ENCODE data around the gene PRKG1. TPM values are rescaled to one million over a fixed set of nuclear protein-coding genes. Genes with fewer than 3 reads are reported as not detected.

Gene PRKG1
- polyA plus RNA-seq, 2 donors, result 0.84 to 0.87 TPM

GRCh38 chr10:52249850-52250395 is 1175.6 kb downstream of the PRKG1 start:
- WGBS, 2 donors, result 76 to 80% methylated on average over 6 of the region's 6 CpGs
- no peak overlapping the region for H3K27ac ChIP-seq (ENCODE audit: low read depth in 2 of 2, low read length in 1 of 2)

GRCh38 chr10:52250510-52250909 is 1176.2 kb downstream of the PRKG1 start:
- H3K27ac ChIP-seq (ENCODE audit: low read depth in 2 of 2, low read length in 1 of 2), result no peak overlapping the region
- H3K4me3 ChIP-seq (ENCODE audit: low read depth in 1 of 2, low read length in 2 of 2), result no peak overlapping the region
- H3K4me1 ChIP-seq (ENCODE audit: control insufficient read depth in 2 of 2, insufficient read depth in 2 of 2, low read length in 1 of 2), result no peaks in the 10 kb centered on the region
- WGBS, 2 donors, result 79 to 86% methylated on average over 3 of the region's 3 CpGs
- H3K36me3 ChIP-seq (ENCODE audit: control insufficient read depth in 2 of 2, insufficient read depth in 2 of 2, low read length in 1 of 2), result no peaks in the 10 kb centered on the region
- H3K27me3 ChIP-seq (ENCODE audit: control insufficient read depth in 1 of 2, insufficient read depth in 2 of 2, low read length in 2 of 2), result no peaks in the 10 kb centered on the region
- H3K9me3 ChIP-seq (ENCODE audit: control insufficient read depth in 2 of 2, insufficient read depth in 1 of 2, low read depth in 1 of 2, low read length in 1 of 2), result no peaks in the 10 kb centered on the region

More at GRCh38 chr10:52249850-52250395, 1175.6 kb downstream of the PRKG1 start:
- Histone ChIP-seq H3K36me3 (ENCODE audit: control insufficient read depth in 2 of 2, insufficient read depth in 2 of 2, low read length in 1 of 2) (no peaks in the 10 kb centered on the region), H3K9me3 (ENCODE audit: control insufficient read depth in 2 of 2, insufficient read depth in 1 of 2, low read depth in 1 of 2, low read length in 1 of 2) (no peaks in the 10 kb centered on the region), H3K4me1 (ENCODE audit: control insufficient read depth in 2 of 2, insufficient read depth in 2 of 2, low read length in 1 of 2) (no peaks in the 10 kb centered on the region), H3K27me3 (ENCODE audit: control insufficient read depth in 1 of 2, insufficient read depth in 2 of 2, low read length in 2 of 2) (no peaks in the 10 kb centered on the region), H3K4me3 (ENCODE audit: low read depth in 1 of 2, low read length in 2 of 2) (no peak overlapping the region)

DNA sequence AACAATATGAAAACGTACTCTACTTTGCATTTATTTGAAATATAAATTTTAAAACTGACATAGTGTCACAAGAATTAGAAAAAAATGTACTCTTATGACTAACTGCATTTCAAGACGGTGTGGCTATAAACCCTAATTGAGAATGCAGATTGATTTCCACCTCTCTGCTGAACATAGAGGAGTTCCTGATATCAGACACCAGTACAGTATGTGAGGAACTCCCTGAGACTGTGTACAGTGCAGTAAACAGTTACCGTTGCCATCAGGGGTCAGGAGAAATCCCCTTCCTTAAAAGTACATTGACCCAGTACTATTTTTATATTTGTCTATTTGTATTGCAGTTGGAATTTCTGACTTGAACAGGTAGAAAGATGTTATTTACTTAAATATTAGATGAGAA is 1178.0 kb downstream of the PRKG1 start:
- H3K9me3 ChIP-seq (ENCODE audit: control insufficient read depth in 2 of 2, insufficient read depth in 1 of 2, low read depth in 1 of 2, low read length in 1 of 2), result no peaks in the 10 kb centered on the region
- 73 to 81% methylated on average over 3 of the region's 3 CpGs for WGBS, 2 donors

GRCh38 chr10:52256832-52257691 is 1182.8 kb downstream of the PRKG1 start:
- Histone ChIP-seq H3K27me3 (ENCODE audit: control insufficient read depth in 1 of 2, insufficient read depth in 2 of 2, low read length in 2 of 2) (no peaks in the 10 kb centered on the region), H3K36me3 (ENCODE audit: control insufficient read depth in 2 of 2, insufficient read depth in 2 of 2, low read length in 1 of 2) (no peaks in the 10 kb centered on the region), H3K4me3 (ENCODE audit: low read depth in 1 of 2, low read length in 2 of 2) (no peak overlapping the region), H3K27ac (ENCODE audit: low read depth in 2 of 2, low read length in 1 of 2) (no peak overlapping the region), H3K9me3 (ENCODE audit: control insufficient read depth in 2 of 2, insufficient read depth in 1 of 2, low read depth in 1 of 2, low read length in 1 of 2) (no peaks in the 10 kb centered on the region), H3K4me1 (ENCODE audit: control insufficient read depth in 2 of 2, insufficient read depth in 2 of 2, low read length in 1 of 2) (no peaks in the 10 kb centered on the region)
- 77 to 82% methylated on average over 6 of the region's 6 CpGs for WGBS, 2 donors

More for the DNA sequence above, 1178.0 kb downstream of the PRKG1 start:
- Histone ChIP-seq H3K4me1 (ENCODE audit: control insufficient read depth in 2 of 2, insufficient read depth in 2 of 2, low read length in 1 of 2) (no peaks in the 10 kb centered on the region), H3K36me3 (ENCODE audit: control insufficient read depth in 2 of 2, insufficient read depth in 2 of 2, low read length in 1 of 2) (no peaks in the 10 kb centered on the region), H3K27me3 (ENCODE audit: control insufficient read depth in 1 of 2, insufficient read depth in 2 of 2, low read length in 2 of 2) (no peaks in the 10 kb centered on the region), H3K27ac (ENCODE audit: low read depth in 2 of 2, low read length in 1 of 2) (no peak overlapping the region), H3K4me3 (ENCODE audit: low read depth in 1 of 2, low read length in 2 of 2) (no peak overlapping the region)

DNA sequence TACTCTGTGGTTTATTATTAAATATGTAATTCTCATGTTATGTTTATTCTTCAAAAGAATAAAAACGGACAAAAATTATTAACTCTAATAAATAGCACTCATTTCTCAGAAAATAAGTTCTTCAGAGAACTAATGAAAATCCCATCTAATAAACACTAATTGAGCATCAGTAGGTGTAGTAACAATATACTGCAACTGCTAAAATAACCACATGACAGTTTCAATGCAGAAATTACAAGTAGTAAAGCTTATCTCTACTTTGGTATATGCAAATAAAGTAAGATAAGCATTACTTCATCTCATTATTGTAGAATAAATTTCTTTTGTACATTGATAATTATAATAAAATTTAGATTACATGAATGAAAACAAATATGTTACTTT is 1183.4 kb downstream of the PRKG1 start:
- no peak overlapping the region for H3K4me3 ChIP-seq (ENCODE audit: low read depth in 1 of 2, low read length in 2 of 2)
- H3K9me3 ChIP-seq (ENCODE audit: control insufficient read depth in 2 of 2, insufficient read depth in 1 of 2, low read depth in 1 of 2, low read length in 1 of 2), result no peaks in the 10 kb centered on the region
- H3K4me1 ChIP-seq (ENCODE audit: control insufficient read depth in 2 of 2, insufficient read depth in 2 of 2, low read length in 1 of 2), result no peaks in the 10 kb centered on the region
- H3K36me3 ChIP-seq (ENCODE audit: control insufficient read depth in 2 of 2, insufficient read depth in 2 of 2, low read length in 1 of 2), result no peaks in the 10 kb centered on the region
- H3K27me3 ChIP-seq (ENCODE audit: control insufficient read depth in 1 of 2, insufficient read depth in 2 of 2, low read length in 2 of 2), result no peaks in the 10 kb centered on the region
- 64 to 68% methylated on average over 1 of the region's 1 CpG for WGBS, 2 donors
- H3K27ac ChIP-seq (ENCODE audit: low read depth in 2 of 2, low read length in 1 of 2), result no peak overlapping the region

GRCh38 chr10:52258799-52259425 is 1184.6 kb downstream of the PRKG1 start:
- no peaks in the 10 kb centered on the region for H3K27me3 ChIP-seq (ENCODE audit: control insufficient read depth in 1 of 2, insufficient read depth in 2 of 2, low read length in 2 of 2)
- 93% methylated on average over 1 of the region's 1 CpG for WGBS, 2 donors
- H3K4me1 ChIP-seq (ENCODE audit: control insufficient read depth in 2 of 2, insufficient read depth in 2 of 2, low read length in 1 of 2), result no peaks in the 10 kb centered on the region
- H3K9me3 ChIP-seq (ENCODE audit: control insufficient read depth in 2 of 2, insufficient read depth in 1 of 2, low read depth in 1 of 2, low read length in 1 of 2), result no peaks in the 10 kb centered on the region
- no peak overlapping the region for H3K27ac ChIP-seq (ENCODE audit: low read depth in 2 of 2, low read length in 1 of 2)
- H3K36me3 ChIP-seq (ENCODE audit: control insufficient read depth in 2 of 2, insufficient read depth in 2 of 2, low read length in 1 of 2), result no peaks in the 10 kb centered on the region
- H3K4me3 ChIP-seq (ENCODE audit: low read depth in 1 of 2, low read length in 2 of 2), result no peak overlapping the region

GRCh38 chr10:52259426-52259812 is 1185.1 kb downstream of the PRKG1 start:
- H3K4me1 ChIP-seq (ENCODE audit: control insufficient read depth in 2 of 2, insufficient read depth in 2 of 2, low read length in 1 of 2), result no peaks in the 10 kb centered on the region
- 64 to 66% methylated on average over 2 of the region's 2 CpGs for WGBS, 2 donors
- no peak overlapping the region for H3K4me3 ChIP-seq (ENCODE audit: low read depth in 1 of 2, low read length in 2 of 2)
- H3K36me3 ChIP-seq (ENCODE audit: control insufficient read depth in 2 of 2, insufficient read depth in 2 of 2, low read length in 1 of 2), result no peaks in the 10 kb centered on the region
- no peaks in the 10 kb centered on the region for H3K9me3 ChIP-seq (ENCODE audit: control insufficient read depth in 2 of 2, insufficient read depth in 1 of 2, low read depth in 1 of 2, low read length in 1 of 2)
- H3K27me3 ChIP-seq (ENCODE audit: control insufficient read depth in 1 of 2, insufficient read depth in 2 of 2, low read length in 2 of 2), result no peaks in the 10 kb centered on the region
- no peak overlapping the region for H3K27ac ChIP-seq (ENCODE audit: low read depth in 2 of 2, low read length in 1 of 2)

DNA sequence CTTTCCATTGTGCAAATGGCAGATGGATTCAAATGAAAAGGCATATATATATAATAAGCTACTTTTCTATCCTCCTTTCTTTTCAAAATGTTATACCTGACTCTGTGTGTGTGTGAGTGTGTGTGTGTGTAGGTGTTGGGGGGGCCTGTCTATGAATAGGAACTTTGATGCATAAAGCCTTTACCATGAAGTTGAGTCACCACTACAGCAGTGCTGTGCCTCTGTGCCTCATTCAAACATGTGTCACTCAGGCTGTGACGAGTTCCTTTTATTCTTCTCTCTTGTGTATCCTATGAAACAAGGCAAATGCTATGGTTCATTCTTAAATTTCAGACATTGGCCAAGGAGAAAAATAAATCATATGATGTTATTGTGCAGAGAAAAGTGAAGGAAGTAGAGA is 1187.1 kb downstream of the PRKG1 start:
- no peak overlapping the region for H3K4me3 ChIP-seq (ENCODE audit: low read depth in 1 of 2, low read length in 2 of 2)
- no peak overlapping the region for H3K27ac ChIP-seq (ENCODE audit: low read depth in 2 of 2, low read length in 1 of 2)
- no peaks in the 10 kb centered on the region for H3K27me3 ChIP-seq (ENCODE audit: control insufficient read depth in 1 of 2, insufficient read depth in 2 of 2, low read length in 2 of 2)
- no peaks in the 10 kb centered on the region for H3K36me3 ChIP-seq (ENCODE audit: control insufficient read depth in 2 of 2, insufficient read depth in 2 of 2, low read length in 1 of 2)
- H3K4me1 ChIP-seq (ENCODE audit: control insufficient read depth in 2 of 2, insufficient read depth in 2 of 2, low read length in 1 of 2), result no peaks in the 10 kb centered on the region
- H3K9me3 ChIP-seq (ENCODE audit: control insufficient read depth in 2 of 2, insufficient read depth in 1 of 2, low read depth in 1 of 2, low read length in 1 of 2), result no peaks in the 10 kb centered on the region
- WGBS, 2 donors, result 66 to 68% methylated on average over 1 of the region's 1 CpG

DNA sequence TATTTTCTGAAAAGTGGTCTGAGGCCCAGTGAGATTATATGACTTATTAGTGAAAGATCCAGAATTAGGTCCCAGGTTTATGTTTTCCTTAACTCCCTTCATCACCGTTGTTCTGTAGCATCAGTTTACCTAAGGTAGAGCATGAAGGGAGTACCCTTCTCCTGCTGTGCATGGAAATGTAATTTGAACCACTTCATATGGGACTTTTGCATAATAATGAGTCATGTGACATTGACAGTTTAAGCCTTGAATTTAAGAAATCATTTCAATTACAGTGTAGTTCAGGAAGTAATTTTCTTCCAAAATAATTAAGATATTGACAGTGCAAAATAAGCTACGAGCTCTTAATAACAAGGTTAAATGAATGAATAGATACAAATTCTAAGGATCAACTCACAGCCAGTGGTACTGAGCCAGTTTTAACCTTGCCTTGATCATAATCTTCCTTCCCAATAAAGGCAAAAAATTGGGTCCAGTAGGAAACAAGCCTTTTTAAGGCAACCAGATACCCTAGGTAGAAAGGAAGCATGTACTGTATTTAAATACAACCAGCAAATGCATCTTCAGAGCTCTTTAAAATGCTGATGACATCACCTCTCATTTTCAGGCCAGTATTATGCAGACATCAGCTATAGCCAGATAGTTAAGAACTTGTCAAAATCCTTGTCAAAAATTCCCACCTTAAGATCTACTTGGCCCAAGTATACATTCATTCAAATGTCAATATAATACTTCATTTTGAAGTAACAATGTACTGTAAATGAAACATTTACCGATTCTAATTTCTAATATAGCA is 1191.0 kb downstream of the PRKG1 start:
- no peaks in the 10 kb centered on the region for H3K36me3 ChIP-seq (ENCODE audit: control insufficient read depth in 2 of 2, insufficient read depth in 2 of 2, low read length in 1 of 2)
- no peaks in the 10 kb centered on the region for H3K27me3 ChIP-seq (ENCODE audit: control insufficient read depth in 1 of 2, insufficient read depth in 2 of 2, low read length in 2 of 2)
- H3K4me3 ChIP-seq (ENCODE audit: low read depth in 1 of 2, low read length in 2 of 2), result no peak overlapping the region
- H3K9me3 ChIP-seq (ENCODE audit: control insufficient read depth in 2 of 2, insufficient read depth in 1 of 2, low read depth in 1 of 2, low read length in 1 of 2), result no peaks in the 10 kb centered on the region
- H3K4me1 ChIP-seq (ENCODE audit: control insufficient read depth in 2 of 2, insufficient read depth in 2 of 2, low read length in 1 of 2), result no peaks in the 10 kb centered on the region
- H3K27ac ChIP-seq (ENCODE audit: low read depth in 2 of 2, low read length in 1 of 2), result no peak overlapping the region
- WGBS, 2 donors, result 80 to 86% methylated on average over 3 of the region's 3 CpGs

All from esophagus (tissue), 2 donors.